ENCODE results near the gene ADM2. TPM values are rescaled to one million over a fixed set of nuclear protein-coding genes. Genes with fewer than 3 reads are reported as not detected.
A peak's percentile ranks its signal among the peaks of the same experiment; 100 is the strongest.

The ADM2 gene
- total and polyA plus RNA-seq, 2 of the 13 experiments (the other 11 are each of a cell fraction or from before 2014, with no cell fraction given): 1.2 to 3.0 TPM

- 0 out of 2 replicates have a peak, but pooled peaks have one; percentile 21 for TF ChIP-seq ZNF703 (CRISPR knock-in tag; IDR thresholded peaks at IDR 0.05; ENCODE audit: borderline replicate concordance)
- TF ChIP-seq KDM4B (CRISPR knock-in tag; IDR thresholded peaks at IDR 0.05): 0 out of 2 replicates have a peak, but pooled peaks have one; percentile 45
- TF ChIP-seq ZNF749 (CRISPR knock-in tag; IDR thresholded peaks at IDR 0.05; ENCODE audit: borderline replicate concordance): peak; percentile 46; the same call in 1 of the 2 replicates
- no peak for TF ChIP-seq MXD3 (CRISPR knock-in tag; IDR thresholded peaks at IDR 0.05)
- no peak for TF ChIP-seq PPARG (CRISPR knock-in tag; conservative IDR thresholded peaks at IDR 0.05)
- TF ChIP-seq ZFP90 (CRISPR knock-in tag; IDR thresholded peaks at IDR 0.05; ENCODE audit: borderline replicate concordance): 0 out of 2 replicates have a peak, but pooled peaks have one; percentile 5
- no peak for TF ChIP-seq ZNF138 (CRISPR knock-in tag; IDR thresholded peaks at IDR 0.05; ENCODE audit: low read depth)
- TF ChIP-seq HMG20B (CRISPR knock-in tag; conservative IDR thresholded peaks at IDR 0.05): no peak
- peak; percentile 75 for TF ChIP-seq POLR2AphosphoS5 (IDR thresholded peaks at IDR 0.05; ENCODE audit: low read depth, low read length)
- 0 out of 2 replicates have a peak, but pooled peaks have one; percentile 56 for TF ChIP-seq ZBTB26 (CRISPR knock-in tag; IDR thresholded peaks at IDR 0.05; ENCODE audit: borderline replicate concordance)
- 0 out of 2 replicates have a peak, but pooled peaks have one; percentile 44 for TF ChIP-seq ZNF12 (CRISPR knock-in tag; IDR thresholded peaks at IDR 0.05)
- peak; percentile 43; the same call in 1 of the 2 replicates for TF ChIP-seq NCOA2 (CRISPR knock-in tag; IDR thresholded peaks at IDR 0.05)
- TF ChIP-seq, protein P1, sequence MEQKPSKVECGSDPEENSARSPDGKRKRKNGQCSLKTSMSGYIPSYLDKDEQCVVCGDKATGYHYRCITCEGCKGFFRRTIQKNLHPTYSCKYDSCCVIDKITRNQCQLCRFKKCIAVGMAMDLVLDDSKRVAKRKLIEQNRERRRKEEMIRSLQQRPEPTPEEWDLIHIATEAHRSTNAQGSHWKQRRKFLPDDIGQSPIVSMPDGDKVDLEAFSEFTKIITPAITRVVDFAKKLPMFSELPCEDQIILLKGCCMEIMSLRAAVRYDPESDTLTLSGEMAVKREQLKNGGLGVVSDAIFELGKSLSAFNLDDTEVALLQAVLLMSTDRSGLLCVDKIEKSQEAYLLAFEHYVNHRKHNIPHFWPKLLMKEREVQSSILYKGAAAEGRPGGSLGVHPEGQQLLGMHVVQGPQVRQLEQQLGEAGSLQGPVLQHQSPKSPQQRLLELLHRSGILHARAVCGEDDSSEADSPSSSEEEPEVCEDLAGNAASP (CRISPR knock-in tag; IDR thresholded peaks at IDR 0.05; ENCODE audit: borderline replicate concordance): peak; percentile 56; the same call in 1 of the 2 replicates
- no peak for TF ChIP-seq HNF1A (IDR thresholded peaks at IDR 0.05; ENCODE audit: low read depth)
- peak; percentile 12; the same call in 1 of the 2 replicates for TF ChIP-seq HNF1A (CRISPR knock-in tag; IDR thresholded peaks at IDR 0.05; ENCODE audit: borderline replicate concordance)
- peak; percentile 92 for TF ChIP-seq AGO1 (IDR thresholded peaks at IDR 0.05; ENCODE audit: low read depth, low read length, poor library complexity, severe bottlenecking)
- 0 out of 2 replicates have a peak, but pooled peaks have one; percentile 31 for TF ChIP-seq ETV5 (CRISPR knock-in tag; IDR thresholded peaks at IDR 0.05; ENCODE audit: borderline replicate concordance)
- TF ChIP-seq ZNF816 (CRISPR knock-in tag; IDR thresholded peaks at IDR 0.05; ENCODE audit: borderline replicate concordance): no peak
- TF ChIP-seq SALL1 (CRISPR knock-in tag; IDR thresholded peaks at IDR 0.05): peak; percentile 15; the same call in 1 of the 2 replicates
- 0 out of 2 replicates have a peak, but pooled peaks have one; percentile 52 for TF ChIP-seq PCBP1 (IDR thresholded peaks at IDR 0.05; ENCODE audit: borderline replicate concordance, low read depth, low read length)
- peak; percentile 78 for TF ChIP-seq SAP130 (CRISPR knock-in tag; IDR thresholded peaks at IDR 0.05; ENCODE audit: low read depth)
Measured at GRCh38 chr22:50526834-50527801, 45.8 kb downstream of the ADM2 start (continued).

Data from HepG2 (cell line).